ENCODE results near the gene COL4A6.

- TF ChIP-seq POLR2A (IDR thresholded peaks at IDR 0.05) (no peak), CTCF (IDR thresholded peaks at IDR 0.05) (no peak), POLR2AphosphoS5 (IDR thresholded peaks at IDR 0.05; ENCODE audit: insufficient read depth in 1 of 2, low read depth in 1 of 2) (no peak)
These were observed 89.0 kb downstream of the COL4A6 start for GRCh38 chrX:108349210-108349609.

All from vagina (tissue), 2 donors.